Heart right ventricle (tissue), 16 donors: Measurements from ENCODE around the gene MGLL. TPM values are rescaled to one million over a fixed set of nuclear protein-coding genes. Genes with fewer than 3 reads are reported as not detected.

ENCODE experiments used
- ATAC-seq, 8 donors: fragments of 200-7000 bp; cut with Tn5 transposase; one replicate each; pipeline ENCODE4 v1.9.1; 2020; ENCODE audit warnings: mild to moderate bottlenecking in 8 of 8, moderate library complexity in 8 of 8, moderate number of reproducible peaks in 1 of 8
- DNase-seq, 2 donors: peaks; one replicate each; pipeline ENCODE4 v3.0.0-alpha.2; 2020
- H3K27ac ChIP-seq, 10 donors: fragments of 200-600 bp; sonication (generic) in 2 of 10; one replicate each; pipeline versions ENCODE4 v1.5.0 to v1.8.0; 2020 to 2022; ENCODE audit warnings: mild to moderate bottlenecking in 3 of 10
- H3K27me3 ChIP-seq, 7 donors: fragments of 200-600 bp; one replicate each; pipeline ENCODE4 v1.8.0; 2021 to 2022; ENCODE audit warnings: mild to moderate bottlenecking in 2 of 7
- H3K36me3 ChIP-seq, 9 donors: fragments of 200-600 bp; sonication (generic) in 1 of 9; one replicate each; pipeline versions ENCODE4 v1.5.0 to v1.8.0; 2020 to 2022; ENCODE audit warnings: mild to moderate bottlenecking in 2 of 9
- H3K4me1 ChIP-seq, 9 donors: fragments of 200-600 bp; sonication (generic) in 1 of 9; one replicate each; pipeline versions ENCODE4 v1.5.0 to v1.8.0; 2020 to 2022; ENCODE audit warnings: mild to moderate bottlenecking in 4 of 9
- H3K4me3 ChIP-seq, 10 donors: fragments of 200-600 bp; sonication (generic) in 2 of 10; one replicate each; pipeline versions ENCODE4 v1.5.0 to v1.8.0; 2020 to 2022; ENCODE audit warnings: mild to moderate bottlenecking in 7 of 10, moderate library complexity in 2 of 10
- H3K9me3 ChIP-seq, 11 donors: fragments of 200-600 bp in 10 of 11; sonication (generic) in 2 of 11; one replicate each; pipeline versions ENCODE4 v1.5.0 to v1.8.0; 2013 to 2022; ENCODE audit warnings: mild to moderate bottlenecking in 2 of 11, control low read depth in 1 of 11, moderate library complexity in 1 of 11
- WGBS, 2 donors: extraction: QIAGEN DNeasy Blood & Tissue Kit; methylation state at CpG; one replicate each; pipeline ENCODE4 v1.1.7; 2013; ENCODE audit warnings: inconsistent platforms in 1 of 2; 5-methylcytosine and 5-hydroxymethylcytosine counted together
- intact Hi-C, 10 donors: fragments of 100-400 bp; cut with DNase I; formaldehyde crosslinking; loops; one replicate each; pipeline versions ENCODE4 v1.11.1 to v1.14.2; 2022
- polyA plus RNA-seq, 2 donors: library from polyadenylated mRNA; stranded (reverse); fragments of 200-250 nt; gene quantifications; one replicate each; pipeline ENCODE4 v1.2.3, GENCODE V29; 2013
- total RNA-seq, 10 donors: library from RNA; stranded (reverse); fragmentation: NEBNext Ultra II Directional in 3 of 10; extraction: Animal tissue kit (Norgen Biotek cat#: 25700) in 3 of 10; gene quantifications; one replicate each; pipeline versions ENCODE4 v1.2.1 to v1.2.4, GENCODE V29; 2021 to 2023
- TF ChIP-seq, protein P1 (sequence below), 9 donors: fragments of 200-600 bp; sonication (generic) in 2 of 9; IDR thresholded peaks; one replicate each; pipeline versions ENCODE4 v1.5.0 to v1.8.0; 2021 to 2022; ENCODE audit warnings: antibody characterized with exemption in 9 of 9, mild to moderate bottlenecking in 5 of 9, moderate library complexity in 1 of 9
- donor health status: Arrhythmogenic right ventricular cardiomyopathy.
- donor health status: ischemic (EF 13 %, LVEDD 7.1; RV severe dilation, severe dysfunction).
- donor health status: healthy with polysubstance abuse.
- donor health status: DM: no; HTN: yes; CAD: no.
- donor health status: DM: no; HTN: no; CAD: no.
- donor health status: ischemic (EF 25% LVEDD 6.9; RV normal size, moderate dysfunction).
- donor health status: ischemic (EF 25% LVEDD 5.7; RV mildly dilated, moderate dysfunction).
- donor health status: healthy.
- donor health status: DM: yes; HTN: yes; CAD: no.
- donor health status: Ischemic cardiomyopathy.
- donor health status: ischemic (EF 35%, LVEDD 5.7; RV mildly dilated, moderate dysfunction).
- donor health status: nonischemic (EF 11% LVEDD 7.7; RV severe dilation, severe dysfunction).
- donor health status: DM: yes; HTN: yes; CAD: no.
- donor health status: PGD.
- donor health status: ischemic (EF 29% LVEDD 5.4; RV normal size, mild dysfunction).
- donor health status: nonischemic (EF 23%, LVEDD 6.1; RV moderate dilation, normal function).

Gene MGLL
- total and polyA plus RNA-seq, 12 donors, result 35.7 to 103 (median 65.2) TPM

DNA sequence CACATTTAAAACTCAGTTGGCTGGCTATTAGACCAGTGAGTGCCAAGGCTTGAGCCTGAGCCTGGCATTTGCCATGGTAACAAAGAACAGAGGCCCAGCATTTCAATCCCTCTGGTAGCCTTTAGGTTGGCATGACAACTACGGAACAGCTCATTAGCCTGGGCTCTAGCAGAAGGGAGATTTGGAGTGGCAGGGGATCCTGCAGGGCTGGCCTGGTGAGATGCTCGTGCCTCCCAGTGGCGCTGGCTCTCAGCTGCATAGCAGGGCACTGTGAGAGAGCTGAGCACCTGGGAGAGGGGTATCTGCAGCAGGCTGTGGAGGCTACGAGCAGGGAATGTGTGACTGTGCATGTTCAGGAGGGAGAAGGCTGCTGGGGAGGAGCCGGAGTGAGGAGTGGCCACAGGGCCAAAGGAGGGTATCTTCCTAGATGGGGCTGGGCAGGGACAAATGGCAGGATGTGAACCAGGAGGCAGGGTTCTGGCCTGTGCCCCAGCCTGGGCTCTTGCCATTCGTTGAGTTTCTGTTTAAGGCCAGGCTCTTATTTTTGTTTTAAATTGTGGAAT lies 155.1 kb downstream of the MGLL start:
- no peak for ATAC-seq
- H3K27me3 ChIP-seq, result no peaks in the 10 kb centered on the region
- TF ChIP-seq, protein P1, sequence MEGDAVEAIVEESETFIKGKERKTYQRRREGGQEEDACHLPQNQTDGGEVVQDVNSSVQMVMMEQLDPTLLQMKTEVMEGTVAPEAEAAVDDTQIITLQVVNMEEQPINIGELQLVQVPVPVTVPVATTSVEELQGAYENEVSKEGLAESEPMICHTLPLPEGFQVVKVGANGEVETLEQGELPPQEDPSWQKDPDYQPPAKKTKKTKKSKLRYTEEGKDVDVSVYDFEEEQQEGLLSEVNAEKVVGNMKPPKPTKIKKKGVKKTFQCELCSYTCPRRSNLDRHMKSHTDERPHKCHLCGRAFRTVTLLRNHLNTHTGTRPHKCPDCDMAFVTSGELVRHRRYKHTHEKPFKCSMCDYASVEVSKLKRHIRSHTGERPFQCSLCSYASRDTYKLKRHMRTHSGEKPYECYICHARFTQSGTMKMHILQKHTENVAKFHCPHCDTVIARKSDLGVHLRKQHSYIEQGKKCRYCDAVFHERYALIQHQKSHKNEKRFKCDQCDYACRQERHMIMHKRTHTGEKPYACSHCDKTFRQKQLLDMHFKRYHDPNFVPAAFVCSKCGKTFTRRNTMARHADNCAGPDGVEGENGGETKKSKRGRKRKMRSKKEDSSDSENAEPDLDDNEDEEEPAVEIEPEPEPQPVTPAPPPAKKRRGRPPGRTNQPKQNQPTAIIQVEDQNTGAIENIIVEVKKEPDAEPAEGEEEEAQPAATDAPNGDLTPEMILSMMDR (IDR thresholded peaks at IDR 0.05), result no peak
- no peaks in the 10 kb centered on the region for H3K36me3 ChIP-seq
- intact Hi-C loops, result no loop called here
- 93% methylated on average over 6 of the region's 6 CpGs for WGBS, 2 donors
- DNase-seq, result no peak
- peaks cover 0 to 10% (median 7%) of the 10 kb centered on the region in 9 donors for H3K4me1 ChIP-seq
- no peak overlapping the region for H3K4me3 ChIP-seq
- H3K27ac ChIP-seq, result no peak overlapping the region
- no peaks in the 10 kb centered on the region for H3K9me3 ChIP-seq

DNA sequence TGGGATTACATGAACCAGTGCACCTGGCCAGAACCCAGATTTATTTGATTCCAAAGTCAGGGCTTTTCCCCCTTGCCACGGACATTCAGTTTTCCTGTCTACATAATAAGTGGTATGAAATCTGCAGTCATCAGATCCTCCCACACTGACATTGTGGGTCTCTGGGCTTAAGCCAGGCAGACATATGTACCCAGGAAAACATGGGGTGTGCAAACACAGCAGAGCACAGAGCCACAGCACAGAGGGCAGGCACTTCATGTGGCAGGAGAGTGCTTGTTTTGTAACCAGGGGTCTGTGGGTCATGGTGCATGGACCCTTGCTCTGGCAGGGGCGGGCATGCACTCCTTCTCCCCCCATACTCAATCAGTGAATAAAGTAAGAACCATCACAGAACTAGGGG lies 155.6 kb downstream of the MGLL start:
- TF ChIP-seq, protein P1 (IDR thresholded peaks at IDR 0.05), result no peak
- 83 to 89% methylated on average over 2 of the region's 2 CpGs for WGBS, 2 donors
- no peak overlapping the region for H3K4me3 ChIP-seq
- intact Hi-C loops, result no loop called here
- H3K36me3 ChIP-seq, result no peaks in the 10 kb centered on the region
- DNase-seq (no peak), ATAC-seq (no peak)
- H3K27me3 ChIP-seq, result no peaks in the 10 kb centered on the region
- no peaks in the 10 kb centered on the region for H3K9me3 ChIP-seq
- peaks cover 0 to 5% (median 3%) of the 10 kb centered on the region in 9 donors for H3K4me1 ChIP-seq
- H3K27ac ChIP-seq, result no peak overlapping the region

DNA sequence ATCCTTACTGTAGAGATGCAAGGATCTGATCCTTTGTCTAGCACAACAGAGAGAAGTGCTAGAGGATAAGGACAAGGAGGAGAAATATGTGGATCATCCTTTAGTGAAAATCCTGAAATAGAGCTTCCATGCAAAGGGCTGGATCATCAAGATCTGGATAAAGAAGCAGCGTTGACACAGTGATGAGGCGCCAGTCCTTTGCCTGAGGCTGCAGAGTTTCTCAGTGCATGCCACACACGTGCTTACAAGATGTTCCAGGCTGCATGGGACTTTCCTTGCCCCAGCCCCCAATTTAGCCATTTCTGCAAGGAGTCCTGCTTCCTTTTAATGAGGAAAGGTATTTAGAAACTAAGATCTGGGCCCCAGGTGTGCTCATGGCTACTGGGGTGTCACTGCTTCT lies 156.7 kb downstream of the MGLL start:
- Histone ChIP-seq H3K9me3 (no peaks in the 10 kb centered on the region), H3K36me3 (no peaks in the 10 kb centered on the region), H3K4me1 (peaks cover 0 to 10% (median 0%) of the 10 kb centered on the region in 9 donors), H3K27me3 (no peaks in the 10 kb centered on the region), H3K27ac (no peak overlapping the region), H3K4me3 (no peak overlapping the region)
- ATAC-seq (no peak), DNase-seq (no peak)
- WGBS, 2 donors, result 91 to 96% methylated on average over 3 of the region's 3 CpGs
- intact Hi-C loops, result no loop called here
- TF ChIP-seq, protein P1 (IDR thresholded peaks at IDR 0.05), result no peak

DNA sequence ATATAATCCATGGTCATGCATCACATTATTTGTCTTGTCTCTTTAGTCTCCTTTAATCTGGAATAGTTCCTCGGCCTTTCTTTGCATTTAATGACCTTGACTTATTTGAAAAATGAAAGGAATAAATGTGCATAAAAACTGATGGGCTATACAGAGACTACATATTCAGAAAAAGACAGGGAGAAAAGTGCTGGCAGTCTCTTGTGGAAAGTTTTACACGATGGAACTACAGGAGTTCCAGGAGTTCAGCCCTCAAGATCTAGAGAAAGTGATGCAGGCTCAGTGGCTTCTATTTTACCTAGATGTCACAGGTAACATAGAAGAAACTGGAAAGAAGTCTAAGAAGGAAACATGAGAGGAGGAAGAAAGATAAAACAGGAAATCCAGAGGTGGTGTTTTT lies 157.2 kb downstream of the MGLL start:
- WGBS, 2 donors, result 79 to 87% methylated on average over 2 of the region's 2 CpGs
- DNase-seq (no peak), ATAC-seq (no peak)
- TF ChIP-seq, protein P1 (IDR thresholded peaks at IDR 0.05), result no peak
- H3K4me3 ChIP-seq, result no peak overlapping the region
- H3K27me3 ChIP-seq, result no peaks in the 10 kb centered on the region
- intact Hi-C loops, result no loop called here
- H3K36me3 ChIP-seq, result no peaks in the 10 kb centered on the region
- no peak overlapping the region for H3K27ac ChIP-seq
- no peaks in the 10 kb centered on the region for H3K9me3 ChIP-seq
- H3K4me1 ChIP-seq, result peaks cover 0 to 10% (median 0%) of the 10 kb centered on the region in 9 donors
